PC-9 (cell line): Measurements from ENCODE around the gene MYO16.

Experiments
- CTCF ChIP-seq: fragments of 200-600 bp; sonication (generic); conservative IDR thresholded peaks from 2 replicates; pipeline ENCODE4 v1.6.1; 2017; ENCODE audit warnings: mixed run types, antibody characterized with exemption, mild to moderate bottlenecking, moderate library complexity
- EZH2 ChIP-seq: fragments of 200-600 bp; sonication (generic); IDR thresholded peaks from 2 replicates; pipeline ENCODE4 v1.8.0; 2017; ENCODE audit warnings: antibody characterized with exemption, low read depth

DNA sequence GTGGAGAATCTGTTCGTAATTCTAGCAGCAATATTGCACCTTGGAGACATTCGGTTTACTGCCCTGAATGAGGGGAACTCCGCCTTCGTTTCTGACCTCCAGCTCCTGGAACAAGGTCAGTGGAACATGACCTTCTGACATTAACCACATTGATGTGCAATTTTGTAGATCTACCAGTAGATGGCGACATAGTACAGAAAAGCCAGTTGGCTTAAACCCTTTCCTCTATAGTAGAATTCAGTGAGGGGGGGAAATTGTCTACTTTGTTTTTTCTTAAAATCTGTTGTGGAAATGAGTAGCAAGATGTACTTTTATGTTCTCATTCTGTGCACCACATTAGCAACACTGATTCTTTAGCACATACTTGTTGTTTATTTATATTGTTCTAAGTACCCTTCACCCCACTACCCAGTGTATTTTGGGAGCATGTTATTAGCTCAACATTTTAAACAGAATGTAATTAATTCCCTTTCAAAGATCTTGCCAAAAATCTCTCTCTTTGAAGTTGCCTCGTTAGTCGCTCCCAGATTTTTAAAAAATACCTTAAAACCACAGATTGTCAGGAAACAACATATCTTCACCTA is 332.2 kb downstream of the MYO16 start:
- TF ChIP-seq EZH2 (no peak), CTCF (peak; percentile 98)
